ENCODE measurements around the gene RFX5. TPM values are rescaled to one million over a fixed set of nuclear protein-coding genes. Genes with fewer than 3 reads are reported as not detected.
A peak's percentile ranks its signal among the peaks of the same experiment; 100 is the strongest.

Gene RFX5
- total and polyA plus RNA-seq, 9 of the 15 experiments (the other 6 are each of a cell fraction or from before 2014, with no cell fraction given) = 3.8 to 48.2 (median 32.2) TPM

GRCh38 chr1:151346769-151347522 is at the start of gene RFX5 (continued):
- no peak for TF ChIP-seq CUX1 (CRISPR knock-in tag; IDR thresholded peaks at IDR 0.05)
- TF ChIP-seq, protein P1, sequence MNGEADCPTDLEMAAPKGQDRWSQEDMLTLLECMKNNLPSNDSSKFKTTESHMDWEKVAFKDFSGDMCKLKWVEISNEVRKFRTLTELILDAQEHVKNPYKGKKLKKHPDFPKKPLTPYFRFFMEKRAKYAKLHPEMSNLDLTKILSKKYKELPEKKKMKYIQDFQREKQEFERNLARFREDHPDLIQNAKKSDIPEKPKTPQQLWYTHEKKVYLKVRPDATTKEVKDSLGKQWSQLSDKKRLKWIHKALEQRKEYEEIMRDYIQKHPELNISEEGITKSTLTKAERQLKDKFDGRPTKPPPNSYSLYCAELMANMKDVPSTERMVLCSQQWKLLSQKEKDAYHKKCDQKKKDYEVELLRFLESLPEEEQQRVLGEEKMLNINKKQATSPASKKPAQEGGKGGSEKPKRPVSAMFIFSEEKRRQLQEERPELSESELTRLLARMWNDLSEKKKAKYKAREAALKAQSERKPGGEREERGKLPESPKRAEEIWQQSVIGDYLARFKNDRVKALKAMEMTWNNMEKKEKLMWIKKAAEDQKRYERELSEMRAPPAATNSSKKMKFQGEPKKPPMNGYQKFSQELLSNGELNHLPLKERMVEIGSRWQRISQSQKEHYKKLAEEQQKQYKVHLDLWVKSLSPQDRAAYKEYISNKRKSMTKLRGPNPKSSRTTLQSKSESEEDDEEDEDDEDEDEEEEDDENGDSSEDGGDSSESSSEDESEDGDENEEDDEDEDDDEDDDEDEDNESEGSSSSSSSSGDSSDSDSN (IDR thresholded peaks at IDR 0.05; ENCODE audit: borderline replicate concordance in 1 of 2, low read depth in 2 of 2, low read length in 2 of 2) = 0 out of 4 replicates have a peak, but pooled peaks of 1 of the 2 experiments have one; percentile 54
- no peak for TF ChIP-seq ZNF699 (CRISPR knock-in tag; IDR thresholded peaks at IDR 0.05; ENCODE audit: insufficient replicate concordance)
- no peak for TF ChIP-seq SIRT6 (IDR thresholded peaks at IDR 0.05; ENCODE audit: low read depth, low read length)
- TF ChIP-seq NFE2L1 (tag; IDR thresholded peaks at IDR 0.05; ENCODE audit: borderline replicate concordance, low read depth) = no peak
- no peak; the same call in none of the 2 replicates for TF ChIP-seq FOXM1 (IDR thresholded peaks at IDR 0.05; ENCODE audit: low read depth)
- TF ChIP-seq FOXM1 (CRISPR knock-in tag; IDR thresholded peaks at IDR 0.05; ENCODE audit: low read depth) = no peak
- TF ChIP-seq CHD1 (IDR thresholded peaks at IDR 0.05; ENCODE audit: low read length) = no peak
- no peak for TF ChIP-seq ZNF407 (IDR thresholded peaks at IDR 0.05; ENCODE audit: low read depth)
- TF ChIP-seq HSF4 (CRISPR knock-in tag; IDR thresholded peaks at IDR 0.05; ENCODE audit: borderline replicate concordance) = no peak

Data from K562 (cell line).